Measurements from ENCODE around the gene RNF20. TPM values are rescaled to one million over a fixed set of nuclear protein-coding genes. Genes with fewer than 3 reads are reported as not detected.

Gene RNF20
- total and polyA plus RNA-seq, 2 of the 4 experiments (the other 2 are of a cell fraction), result 13.7 to 21.3 TPM

GRCh38 chr9:101485924-101486692 lies 47.5 kb upstream of the RNF20 start:
- H3K9me1 ChIP-seq (ENCODE audit: insufficient read depth, low read length), result 0 out of 2 replicates have a peak, but pooled peaks cover 2% of the 10 kb centered on the region
- H3K36me3 ChIP-seq (ENCODE audit: control insufficient read depth, insufficient read depth, low read length), result no peaks in the 10 kb centered on the region
- H2AFZ ChIP-seq (replicated peaks; ENCODE audit: low read length, poor library complexity), result peak overlapping the region; percentile 95
- ATAC-seq (ENCODE audit: low read depth), result peak; percentile 69
- peak overlapping the region; percentile 89 for H2AK9ac ChIP-seq (replicated peaks; ENCODE audit: low read depth, low read length, poor library complexity)
- ChIA-PET CTCF (interaction anchor here (1.3 to 2.4 kb wide), 4 partner anchors 10 to 27 kb away, joined by 4 to 9 read pairs (median 8); no protein-coding TSS in a partner anchor), POLR2A (ENCODE audit: unreplicated experiment) (no interaction called here)
- TF ChIP-seq FOS (IDR thresholded peaks at IDR 0.05; ENCODE audit: low read depth, low read length), result no peak
- no peak for TF ChIP-seq CHD1 (IDR thresholded peaks at IDR 0.05; ENCODE audit: low read depth, low read length)
- TF ChIP-seq USF2 (IDR thresholded peaks at IDR 0.05; ENCODE audit: low read depth, low read length), result no peak
- TF ChIP-seq ELK1 (IDR thresholded peaks at IDR 0.05; ENCODE audit: borderline replicate concordance, low read depth, low read length), result no peak
- peak; percentile 15; the same call in 1 of the 2 replicates for TF ChIP-seq MXI1 (IDR thresholded peaks at IDR 0.05; ENCODE audit: borderline replicate concordance, low read depth, low read length)
- peak overlapping the region; percentile 92 for H2BK120ac ChIP-seq (ENCODE audit: low read depth, low read length)
- no TSS peak for BruUV-seq (replicated peaks)
- H3K4me3 ChIP-seq (ENCODE audit: insufficient read depth, low read depth, low read length), result peak overlapping the region; percentile 80
- H3K79me1 ChIP-seq (ENCODE audit: low read depth in 1 of 2, low read length in 2 of 2), result peaks cover 0 to 20% of the 10 kb centered on the region in 2 experiments; a peak in 2 of 4 replicates
- H3K14ac ChIP-seq (replicated peaks; ENCODE audit: low read depth, low read length), result peak overlapping the region; percentile 83
- in situ Hi-C loops (cut with MboI; ENCODE audit: low sequenced_read_pairs), result no loop called here
- DNase-seq, result peak; percentile 41
- peak overlapping the region; percentile 52 for H2BK5ac ChIP-seq (ENCODE audit: low read depth, low read length, poor library complexity, severe bottlenecking)
- peak overlapping the region; percentile 57 for H4K91ac ChIP-seq (ENCODE audit: insufficient read depth, low read depth, low read length)
- no peaks in the 10 kb centered on the region; the same call in 1 of the 2 replicates for H4K20me1 ChIP-seq (ENCODE audit: insufficient read depth, low read length)
- H3K23ac ChIP-seq (ENCODE audit: low read depth, low read length), result peak overlapping the region; percentile 89
- H4K8ac ChIP-seq (ENCODE audit: low read depth in 2 of 2, low read length in 2 of 2), result peak overlapping the region; percentile 85 to 97; a peak in 3 of 4 replicates
- H3K4ac ChIP-seq (ENCODE audit: low read depth, low read length), result peak overlapping the region; percentile 94
- peak overlapping the region; percentile 87 for H4K5ac ChIP-seq (ENCODE audit: low read depth, low read length)
- no peak overlapping the region for H2AK5ac ChIP-seq (ENCODE audit: low read depth, low read length)
- no peak overlapping the region for H2BK20ac ChIP-seq (ENCODE audit: low read depth, low read length)
- H3K9me3 ChIP-seq (ENCODE audit: control insufficient read depth, insufficient read depth, low read length), result no peaks in the 10 kb centered on the region
- peak overlapping the region; percentile 75 for H3K27ac ChIP-seq (ENCODE audit: insufficient read depth, low read length)
- peaks cover 1% of the 10 kb centered on the region; the same call in 1 of the 2 replicates for H3K4me1 ChIP-seq (ENCODE audit: control insufficient read depth, insufficient read depth, low read length)
- peak overlapping the region; percentile 73 for H3K9ac ChIP-seq (ENCODE audit: low read depth, low read length)
- peak overlapping the region; percentile 48; the same call in 1 of the 2 replicates for H3K56ac ChIP-seq (ENCODE audit: extremely low read depth, insufficient read depth, low read length)
- intact Hi-C loops (cut with micrococcal nuclease), result loop anchor here (2.0 to 5.0 kb wide), 2 partner anchors 23 to 46 kb away; partner anchors contain the start of gene RNF20
- peak overlapping the region; percentile 6; the same call in 1 of the 3 replicates for H2BK15ac ChIP-seq (ENCODE audit: low read depth, low read length)
- no peaks in the 10 kb centered on the region for H3K27me3 ChIP-seq (ENCODE audit: control insufficient read depth, insufficient read depth, low read length)
- dilution Hi-C loops (cut with HindIII; ENCODE audit: low sequenced_read_pairs, unreplicated experiment), result no loop called here
- peak overlapping the region; percentile 97 for H3K4me2 ChIP-seq (ENCODE audit: low read depth, low read length)
- H3K18ac ChIP-seq (ENCODE audit: low read depth, low read length), result peak overlapping the region; percentile 75
- 4% methylated on average over 27 of the region's 61 CpGs; no CpG with 5 or more reads in 1 of the 2 experiments for WGBS, 2 experiments (ENCODE audit: extremely low coverage in 2 of 2, insufficient read length in 1 of 2)

Measured in IMR-90 (cell line).